Measurements from ENCODE around the gene GCDH.

DNA sequence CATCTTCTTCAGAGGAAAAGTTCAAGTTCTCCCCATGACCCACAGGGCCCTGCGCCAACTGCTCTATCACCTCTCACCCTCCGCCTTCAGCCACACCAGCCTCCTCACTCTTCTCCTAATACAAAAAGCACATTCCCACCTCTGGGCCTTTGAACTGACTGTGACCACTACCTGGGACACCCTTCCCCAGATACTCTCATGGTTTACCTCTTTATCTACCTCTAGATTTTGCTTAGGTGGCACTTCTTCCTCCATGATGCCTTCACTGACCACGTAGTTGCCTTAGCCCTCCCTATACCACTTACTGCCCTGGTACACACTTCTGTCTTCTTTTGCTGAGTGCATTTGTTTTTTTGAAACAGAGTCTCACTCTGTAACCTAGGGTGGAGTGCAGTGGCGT lies 32.0 kb downstream of the GCDH start:
- TF ChIP-seq, protein P1, sequence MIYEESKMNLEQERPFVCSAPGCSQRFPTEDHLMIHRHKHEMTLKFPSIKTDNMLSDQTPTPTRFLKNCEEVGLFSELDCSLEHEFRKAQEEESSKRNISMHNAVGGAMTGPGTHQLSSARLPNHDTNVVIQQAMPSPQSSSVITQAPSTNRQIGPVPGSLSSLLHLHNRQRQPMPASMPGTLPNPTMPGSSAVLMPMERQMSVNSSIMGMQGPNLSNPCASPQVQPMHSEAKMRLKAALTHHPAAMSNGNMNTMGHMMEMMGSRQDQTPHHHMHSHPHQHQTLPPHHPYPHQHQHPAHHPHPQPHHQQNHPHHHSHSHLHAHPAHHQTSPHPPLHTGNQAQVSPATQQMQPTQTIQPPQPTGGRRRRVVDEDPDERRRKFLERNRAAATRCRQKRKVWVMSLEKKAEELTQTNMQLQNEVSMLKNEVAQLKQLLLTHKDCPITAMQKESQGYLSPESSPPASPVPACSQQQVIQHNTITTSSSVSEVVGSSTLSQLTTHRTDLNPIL (CRISPR knock-in tag; IDR thresholded peaks at IDR 0.05; ENCODE audit: low read depth) = no peak
- no peak for TF ChIP-seq TOX (CRISPR knock-in tag; IDR thresholded peaks at IDR 0.05; ENCODE audit: borderline replicate concordance)
- no peak for TF ChIP-seq ZFP3 (CRISPR knock-in tag; IDR thresholded peaks at IDR 0.05)
- no peak for TF ChIP-seq PATZ1 (CRISPR knock-in tag; IDR thresholded peaks at IDR 0.05; ENCODE audit: borderline replicate concordance)
